ENCODE results near the gene FBXO28.
A peak's percentile ranks its signal among the peaks of the same experiment; 100 is the strongest.
"Not testable (repeated sequence)": the region's sequence is repeated elsewhere in the genome, so short reads cannot be mapped to it uniquely, and the experiment has no call there.

Gene FBXO28

DNA sequence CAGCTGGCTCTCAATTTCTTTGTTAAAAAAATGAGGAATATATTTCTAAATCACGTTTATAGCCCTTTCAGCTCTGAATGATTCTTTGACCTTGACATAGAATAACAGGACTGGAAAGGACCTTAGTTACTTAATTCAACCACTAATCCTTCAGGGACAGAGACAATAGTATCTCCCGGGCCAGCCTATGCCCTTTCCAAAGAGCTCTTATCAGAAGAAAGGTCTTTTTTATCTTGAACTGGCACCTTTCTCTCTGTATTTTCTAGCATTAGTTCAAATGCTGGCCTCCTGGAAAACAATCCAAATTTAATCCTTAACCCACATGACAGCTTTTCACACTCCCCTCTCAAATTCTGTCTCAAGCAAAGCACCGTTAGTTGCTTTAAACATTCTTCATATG is 44.8 kb upstream of the FBXO28 start:
- no peak for TF ChIP-seq CTCF (conservative IDR thresholded peaks at IDR 0.05; ENCODE audit: low read depth, low read length)
- DNase-seq (ENCODE audit: low read depth) = no peak
- no peak overlapping the region for H3K4me3 ChIP-seq (ENCODE audit: low read depth, low read length)

- no peak for TF ChIP-seq CTCF (conservative IDR thresholded peaks at IDR 0.05; ENCODE audit: low read depth, low read length)
- no peak overlapping the region for H3K4me3 ChIP-seq (ENCODE audit: low read depth, low read length)
- DNase-seq (ENCODE audit: low read depth) = no peak
Observed at GRCh38 chr1:224070521-224070920, 43.4 kb upstream of the FBXO28 start.

- DNase-seq (ENCODE audit: low read depth) = no peak
- no peak overlapping the region for H3K4me3 ChIP-seq (ENCODE audit: low read depth, low read length)
- no peak for TF ChIP-seq CTCF (conservative IDR thresholded peaks at IDR 0.05; ENCODE audit: low read depth, low read length)
Observed at GRCh38 chr1:224076407-224076806, 37.5 kb upstream of the FBXO28 start.

- not testable (repeated sequence) for DNase-seq (ENCODE audit: low read depth); H3K4me3 ChIP-seq (ENCODE audit: low read depth, low read length)
Observed at GRCh38 chr1:224079644-224080043, 34.3 kb upstream of the FBXO28 start.

DNA sequence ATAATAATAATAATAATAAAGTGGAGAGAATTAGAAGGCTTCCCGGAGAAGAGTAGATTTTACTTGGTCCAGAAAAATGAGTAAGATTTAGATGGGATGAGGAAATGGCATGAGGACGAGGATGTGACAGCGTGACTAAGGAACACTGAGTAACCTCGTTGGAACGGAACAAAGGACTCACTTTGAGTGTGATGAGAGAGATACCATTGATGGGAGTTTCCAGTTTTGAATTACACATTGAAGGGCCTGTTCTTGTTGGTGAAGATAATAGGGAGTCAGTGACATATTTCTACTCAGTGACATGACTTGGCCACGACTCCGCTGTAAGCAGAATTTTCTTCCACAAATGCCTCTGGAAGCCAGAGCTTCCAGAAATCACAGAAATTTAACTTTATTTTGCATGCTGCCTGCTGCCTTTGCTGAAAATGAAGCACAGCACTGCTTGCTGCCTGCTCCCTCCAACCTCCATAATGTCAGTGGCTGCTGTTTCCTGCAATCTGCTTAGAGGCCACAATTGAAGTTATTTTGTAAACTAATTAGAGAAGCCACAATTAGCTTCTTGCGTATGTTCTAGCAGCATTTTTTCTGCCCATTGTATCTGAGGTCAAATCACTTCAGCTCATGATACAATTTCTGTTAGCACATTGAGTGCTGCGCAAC is 33.7 kb upstream of the FBXO28 start:
- H3K4me3 ChIP-seq (ENCODE audit: low read depth, low read length) = no peak overlapping the region
- DNase-seq (ENCODE audit: low read depth) = peak; percentile 26
- no peak for TF ChIP-seq CTCF (conservative IDR thresholded peaks at IDR 0.05; ENCODE audit: low read depth, low read length)

- no peak for TF ChIP-seq CTCF (conservative IDR thresholded peaks at IDR 0.05; ENCODE audit: low read depth, low read length)
- no peak for DNase-seq (ENCODE audit: low read depth)
- no peak overlapping the region for H3K4me3 ChIP-seq (ENCODE audit: low read depth, low read length)
Observed at GRCh38 chr1:224081604-224082003, 32.3 kb upstream of the FBXO28 start.

GRCh38 chr1:224082146-224082545 is 31.8 kb upstream of the FBXO28 start:
- TF ChIP-seq CTCF (conservative IDR thresholded peaks at IDR 0.05; ENCODE audit: low read depth, low read length) = no peak
- no peak for DNase-seq (ENCODE audit: low read depth)
- no peak overlapping the region for H3K4me3 ChIP-seq (ENCODE audit: low read depth, low read length)

Measured in choroid plexus epithelial cell (primary cell).